Measurements from ENCODE around the gene USP46. TPM values are rescaled to one million over a fixed set of nuclear protein-coding genes. Genes with fewer than 3 reads are reported as not detected.

Gene USP46
- total and polyA plus RNA-seq, 2 of the 13 experiments (the other 11 are each of a cell fraction or from before 2014, with no cell fraction given) = 4.7 to 17.4 TPM

- TF ChIP-seq PAX8 (CRISPR knock-in tag; IDR thresholded peaks at IDR 0.05; ENCODE audit: borderline replicate concordance) = no peak
- TF ChIP-seq MYC (CRISPR knock-in tag; IDR thresholded peaks at IDR 0.05; ENCODE audit: borderline replicate concordance) = no peak
- no peak for TF ChIP-seq ZNF335 (CRISPR knock-in tag; IDR thresholded peaks at IDR 0.05)
- TF ChIP-seq HDAC1 (CRISPR knock-in tag; IDR thresholded peaks at IDR 0.05) = no peak
These were observed 45.0 kb upstream of the USP46 start (continued) for GRCh38 chr4:52704133-52704532.

- intact Hi-C loops (cut with micrococcal nuclease; ENCODE audit: unreplicated experiment) (no loop called here), in situ Hi-C loops (cut with HindIII; ENCODE audit: extremely low pct_ligation_motif_present, low pct_unique_long_range_greater_than_20kb) (loop anchor here (25.0 kb wide), 1 partner anchor 286 kb away; no protein-coding TSS in a partner anchor)
- no peaks in the 10 kb centered on the region for H3K36me3 ChIP-seq (replicated peaks in 1 of 2; ENCODE audit: control insufficient read depth in 1 of 2, insufficient read depth in 2 of 2, low read length in 2 of 2)
- no peaks in the 10 kb centered on the region for H3K27me3 ChIP-seq (ENCODE audit: control insufficient read depth in 1 of 2, insufficient read depth in 2 of 2, low read length in 2 of 2)
- CTCF ChIA-PET (ENCODE audit: low intra/inter-chr PET ratio, low total read pairs) = no interaction called here
- ATAC-seq (no peak), DNase-seq (ENCODE audit: low spot score) (no peak), FAIRE-seq (no peak)
- no peaks in the 10 kb centered on the region for H4K20me1 ChIP-seq (ENCODE audit: insufficient read depth, low read length)
- no peak overlapping the region for H3K4me3 ChIP-seq (replicated peaks in 1 of 3; ENCODE audit: insufficient read depth in 1 of 3, low read depth in 2 of 3, low read length in 3 of 3)
- H3K27ac ChIP-seq (ENCODE audit: extremely low read length, insufficient read depth, low read length) = no peak overlapping the region
- BruUV-seq (replicated peaks) = no TSS peak
- POLR2A ChIA-PET = interaction anchor here (2.0 kb wide), 1 partner anchor 11 kb away, joined by 7 read pairs; no protein-coding TSS in a partner anchor
- 65% methylated on average over 3 of the region's 3 CpGs for WGBS (ENCODE audit: low lambda C conversion rate)
- H3K9me3 ChIP-seq (ENCODE audit: low read length) = no peaks in the 10 kb centered on the region
- H3K79me2 ChIP-seq (ENCODE audit: insufficient read depth, low read length) = no peaks in the 10 kb centered on the region
- no peak overlapping the region for H3K9ac ChIP-seq (ENCODE audit: insufficient read depth, low read depth, low read length)
- H2AFZ ChIP-seq (ENCODE audit: low read length) = no peak overlapping the region
- no peak overlapping the region for H3K4me2 ChIP-seq (ENCODE audit: low read depth, low read length)
- H3K4me1 ChIP-seq (ENCODE audit: insufficient read depth, low read length) = 0 out of 2 replicates have a peak, but pooled peaks cover 14% of the 10 kb centered on the region
- TF ChIP-seq ZNF512B (CRISPR knock-in tag; IDR thresholded peaks at IDR 0.05; ENCODE audit: borderline replicate concordance) (no peak), RFX5 (IDR thresholded peaks at IDR 0.05; ENCODE audit: low read depth, low read length) (no peak), ZNF703 (CRISPR knock-in tag; IDR thresholded peaks at IDR 0.05; ENCODE audit: borderline replicate concordance) (no peak), CSRNP1 (CRISPR knock-in tag; IDR thresholded peaks at IDR 0.05) (no peak), ZNF263 (CRISPR knock-in tag; IDR thresholded peaks at IDR 0.05) (no peak), ZNF224 (CRISPR knock-in tag; IDR thresholded peaks at IDR 0.05) (no peak), SP2 (CRISPR knock-in tag; IDR thresholded peaks at IDR 0.05) (no peak), DZIP1 (CRISPR knock-in tag; IDR thresholded peaks at IDR 0.05) (no peak), ZFAT (CRISPR knock-in tag; conservative IDR thresholded peaks at IDR 0.05) (no peak), SRSF9 (IDR thresholded peaks at IDR 0.05; ENCODE audit: borderline replicate concordance, insufficient read depth, low read depth, low read length, poor library complexity, severe bottlenecking) (no peak), ZNF83 (CRISPR knock-in tag; IDR thresholded peaks at IDR 0.05; ENCODE audit: borderline replicate concordance) (no peak), ZNF839 (CRISPR knock-in tag; IDR thresholded peaks at IDR 0.05; ENCODE audit: borderline replicate concordance) (no peak)
These were observed 42.1 kb upstream of the USP46 start for GRCh38 chr4:52701207-52701606.

Measured in HepG2 (cell line).